HG02610 (cell line): ENCODE data around the gene HOXD11.

Experiments
- ATAC-seq: cut with Tn5 transposase; IDR thresholded peaks from one replicate; pipeline ENCODE4 v1.9.1; 2021; ENCODE audit warnings: mild to moderate bottlenecking, moderate library complexity; ENCODE audit not compliant: unreplicated experiment

Gene HOXD11

DNA sequence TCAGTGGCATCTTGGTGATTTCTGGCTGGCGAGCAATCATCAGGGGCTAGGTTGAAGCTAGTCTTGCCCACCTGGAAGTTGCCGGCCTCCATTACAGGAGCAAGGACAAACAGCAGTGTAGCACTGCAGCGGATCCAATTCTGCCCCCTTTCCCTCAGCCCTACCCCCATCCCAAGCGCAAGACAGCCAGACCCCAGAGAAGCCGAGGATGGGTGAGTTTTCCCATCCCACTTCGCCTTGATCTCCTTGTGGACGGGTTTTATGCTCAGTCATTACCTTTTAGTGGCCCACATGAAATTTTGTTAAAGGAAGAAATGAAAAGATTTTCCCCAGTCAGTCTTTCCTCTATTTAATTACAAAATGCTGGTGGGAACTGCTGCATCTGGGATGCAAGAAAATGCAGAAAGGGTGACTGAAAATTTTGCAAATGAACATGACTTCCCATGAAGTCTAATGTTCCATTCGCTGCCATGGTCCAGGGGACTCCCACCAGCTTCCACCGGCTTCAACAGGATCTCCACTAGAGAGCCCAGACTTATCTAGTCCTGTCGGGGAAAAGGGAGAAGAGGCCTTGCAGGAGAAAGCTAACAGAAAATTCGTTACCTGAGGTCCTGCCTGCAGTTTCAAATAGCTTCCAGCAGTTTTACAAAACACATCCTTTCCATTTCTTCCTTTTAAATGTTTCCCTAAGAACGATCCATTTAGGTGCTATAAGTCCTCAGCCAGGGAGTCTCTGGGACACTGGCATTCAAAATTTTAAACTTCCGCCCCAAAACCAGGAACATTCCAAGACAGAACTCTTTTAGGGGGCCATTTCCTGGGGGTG, 13.5 kb downstream of the HOXD11 start:
- ATAC-seq, result no peak

DNA sequence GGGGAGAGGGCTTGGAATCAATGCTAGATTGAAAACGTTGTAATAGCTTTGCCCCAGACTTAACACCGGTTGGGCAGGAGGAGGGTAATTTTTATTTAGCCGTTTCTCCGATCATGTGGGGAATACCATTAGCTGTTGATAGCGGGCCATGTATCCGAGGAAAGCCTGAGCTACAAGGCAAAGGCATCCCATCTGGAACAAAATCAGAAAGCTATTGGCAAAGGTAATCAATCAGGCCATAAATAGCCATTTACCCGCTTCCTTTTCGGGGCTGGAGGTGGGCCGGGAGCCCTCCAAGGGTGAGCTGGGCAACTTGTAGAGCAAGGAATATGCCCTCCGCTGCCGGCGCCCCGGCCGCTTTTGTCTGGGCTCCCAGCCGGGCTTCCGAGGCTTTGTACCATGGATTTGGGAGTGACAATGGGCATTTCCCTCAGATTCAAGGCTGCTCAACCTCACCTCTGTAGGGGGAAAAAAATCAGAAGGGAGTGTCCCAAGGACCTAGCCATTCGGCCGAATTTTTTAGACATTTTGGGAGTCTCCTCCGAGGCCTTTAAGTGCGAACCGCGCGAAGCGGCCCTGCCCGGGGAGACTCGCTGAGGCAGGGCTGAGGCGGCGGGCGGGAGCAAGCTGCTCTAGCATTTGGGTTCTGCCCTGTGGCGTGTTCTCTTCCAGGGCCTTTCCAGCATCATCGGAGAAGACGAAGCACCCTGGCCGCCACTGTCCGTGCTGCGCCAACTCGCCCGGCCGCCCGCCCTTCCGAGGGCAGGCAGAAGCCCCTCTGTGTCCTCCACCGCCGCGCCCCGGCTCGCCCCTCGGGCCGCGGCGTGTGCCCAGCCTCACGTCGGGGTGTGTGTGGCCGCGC, 14.3 kb downstream of the HOXD11 start:
- no peak for ATAC-seq

DNA sequence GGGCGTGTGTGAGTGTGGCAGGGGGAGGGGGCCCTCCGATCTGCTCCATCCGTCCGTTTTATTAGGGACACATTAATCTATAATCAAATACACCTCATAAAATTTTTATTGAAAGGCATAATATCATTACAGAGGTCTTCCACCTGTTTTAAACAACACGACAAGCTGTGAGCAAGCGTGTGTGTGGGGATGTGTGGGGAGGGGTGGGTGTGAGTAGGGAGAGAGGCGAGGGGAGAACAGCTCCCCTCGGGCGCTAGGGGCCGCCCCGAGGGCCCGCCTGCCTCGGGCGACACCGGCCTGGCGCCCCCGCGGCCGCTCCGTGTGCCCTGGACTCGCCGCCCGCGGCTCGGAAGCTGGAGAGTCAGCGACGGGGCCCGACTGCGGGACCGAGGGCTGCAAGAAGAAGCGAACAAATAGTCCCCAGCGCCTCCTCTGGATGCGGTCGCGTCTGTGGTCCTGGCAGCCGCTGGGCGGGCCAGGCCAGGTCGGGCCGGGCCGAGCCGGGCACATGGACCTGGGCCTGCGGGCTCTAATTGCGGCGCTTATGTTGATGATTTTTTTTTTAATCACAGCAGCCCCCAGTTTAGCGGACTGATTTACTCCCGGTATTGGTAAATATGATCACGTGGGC, 15.1 kb downstream of the HOXD11 start:
- ATAC-seq, result no peak

DNA sequence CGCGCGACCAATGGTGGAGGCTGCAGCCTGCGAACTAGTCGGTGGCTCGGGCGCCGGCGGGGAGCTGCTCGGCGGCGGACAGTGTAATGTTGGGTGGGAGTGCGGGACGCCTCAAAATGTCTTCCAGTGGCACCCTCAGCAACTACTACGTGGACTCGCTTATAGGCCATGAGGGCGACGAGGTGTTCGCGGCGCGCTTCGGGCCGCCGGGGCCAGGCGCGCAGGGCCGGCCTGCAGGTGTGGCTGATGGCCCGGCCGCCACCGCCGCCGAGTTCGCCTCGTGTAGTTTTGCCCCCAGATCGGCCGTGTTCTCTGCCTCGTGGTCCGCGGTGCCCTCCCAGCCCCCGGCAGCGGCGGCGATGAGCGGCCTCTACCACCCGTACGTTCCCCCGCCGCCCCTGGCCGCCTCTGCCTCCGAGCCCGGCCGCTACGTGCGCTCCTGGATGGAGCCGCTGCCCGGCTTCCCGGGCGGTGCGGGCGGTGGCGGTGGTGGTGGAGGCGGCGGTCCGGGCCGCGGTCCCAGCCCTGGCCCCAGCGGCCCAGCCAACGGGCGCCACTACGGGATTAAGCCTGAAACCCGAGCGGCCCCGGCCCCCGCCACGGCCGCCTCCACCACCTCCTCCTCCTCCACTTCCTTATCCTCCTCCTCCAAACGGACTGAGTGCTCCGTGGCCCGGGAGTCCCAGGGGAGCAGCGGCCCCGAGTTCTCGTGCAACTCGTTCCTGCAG, 15.8 kb downstream of the HOXD11 start, which contains the start of gene HOXD9:
Gene HOXD9 (plus strand): TSS at position 37 of the 728 bp plus-strand sequence. CDS start 50 bp downstream, at position 87.
- no peak for ATAC-seq

DNA sequence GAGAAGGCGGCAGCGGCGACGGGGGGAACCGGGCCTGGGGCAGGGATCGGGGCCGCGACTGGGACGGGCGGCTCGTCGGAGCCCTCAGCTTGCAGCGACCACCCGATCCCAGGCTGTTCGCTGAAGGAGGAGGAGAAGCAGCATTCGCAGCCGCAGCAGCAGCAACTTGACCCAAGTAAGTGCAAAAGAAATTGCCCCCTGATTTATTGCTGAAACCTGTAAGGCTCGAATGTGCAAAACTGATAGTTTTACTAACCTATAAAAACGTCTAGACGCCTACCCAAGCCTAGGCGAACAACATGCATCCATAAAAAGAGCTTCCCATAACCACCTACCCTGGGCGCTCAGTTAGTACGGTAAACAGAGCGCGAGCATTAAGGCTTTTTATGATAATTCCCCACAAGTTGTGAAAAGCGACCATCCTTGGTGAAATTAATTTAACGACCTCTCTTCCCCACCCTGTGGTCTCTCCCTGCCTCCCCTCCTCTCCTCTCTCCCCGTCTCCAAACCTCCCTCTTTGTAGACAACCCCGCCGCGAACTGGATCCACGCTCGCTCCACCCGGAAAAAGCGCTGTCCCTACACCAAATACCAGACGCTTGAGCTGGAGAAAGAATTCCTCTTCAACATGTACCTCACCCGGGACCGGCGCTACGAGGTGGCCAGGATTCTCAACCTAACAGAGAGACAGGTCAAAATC, 16.5 kb downstream of the HOXD11 start:
- no peak for ATAC-seq

DNA sequence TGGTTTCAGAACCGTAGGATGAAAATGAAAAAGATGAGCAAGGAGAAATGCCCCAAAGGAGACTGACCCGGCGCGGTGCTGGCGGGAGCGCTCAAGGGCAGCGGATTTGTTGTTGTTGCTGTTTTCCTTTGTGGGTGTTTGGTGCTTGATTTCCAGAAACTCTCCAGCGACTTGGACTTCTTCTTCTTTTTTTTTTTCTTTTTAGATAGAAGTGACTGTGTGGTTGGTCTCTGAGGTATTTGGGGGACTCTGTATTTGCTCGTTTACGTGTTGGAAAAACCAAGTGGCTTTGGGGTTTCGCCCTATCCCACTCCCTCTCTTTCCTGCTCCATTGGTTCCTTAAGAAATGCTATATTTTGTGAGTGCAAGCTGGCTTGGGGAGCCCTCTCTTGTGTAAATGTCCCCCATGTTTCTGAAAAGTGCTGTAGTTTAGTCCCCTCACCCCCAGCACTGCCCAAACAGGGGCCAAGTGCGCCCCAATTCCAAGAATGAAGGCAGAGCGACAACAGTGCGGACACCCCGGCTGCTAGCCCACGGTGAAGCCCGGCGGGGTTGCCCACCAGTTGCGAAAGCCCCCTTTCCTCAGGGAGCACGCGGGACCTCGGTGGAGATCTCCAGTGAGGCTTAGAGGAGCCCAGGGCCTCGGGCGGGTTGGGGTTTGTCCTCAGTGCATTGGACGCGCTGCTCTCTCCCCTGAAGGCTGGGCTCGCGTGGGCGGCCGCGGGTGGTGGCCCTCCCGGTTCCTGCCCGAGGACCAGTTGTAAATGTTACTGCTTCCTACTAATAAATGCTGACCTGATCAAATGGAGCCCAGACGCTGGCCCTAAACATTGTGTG, 17.2 kb downstream of the HOXD11 start:
- ATAC-seq, result no peak

DNA sequence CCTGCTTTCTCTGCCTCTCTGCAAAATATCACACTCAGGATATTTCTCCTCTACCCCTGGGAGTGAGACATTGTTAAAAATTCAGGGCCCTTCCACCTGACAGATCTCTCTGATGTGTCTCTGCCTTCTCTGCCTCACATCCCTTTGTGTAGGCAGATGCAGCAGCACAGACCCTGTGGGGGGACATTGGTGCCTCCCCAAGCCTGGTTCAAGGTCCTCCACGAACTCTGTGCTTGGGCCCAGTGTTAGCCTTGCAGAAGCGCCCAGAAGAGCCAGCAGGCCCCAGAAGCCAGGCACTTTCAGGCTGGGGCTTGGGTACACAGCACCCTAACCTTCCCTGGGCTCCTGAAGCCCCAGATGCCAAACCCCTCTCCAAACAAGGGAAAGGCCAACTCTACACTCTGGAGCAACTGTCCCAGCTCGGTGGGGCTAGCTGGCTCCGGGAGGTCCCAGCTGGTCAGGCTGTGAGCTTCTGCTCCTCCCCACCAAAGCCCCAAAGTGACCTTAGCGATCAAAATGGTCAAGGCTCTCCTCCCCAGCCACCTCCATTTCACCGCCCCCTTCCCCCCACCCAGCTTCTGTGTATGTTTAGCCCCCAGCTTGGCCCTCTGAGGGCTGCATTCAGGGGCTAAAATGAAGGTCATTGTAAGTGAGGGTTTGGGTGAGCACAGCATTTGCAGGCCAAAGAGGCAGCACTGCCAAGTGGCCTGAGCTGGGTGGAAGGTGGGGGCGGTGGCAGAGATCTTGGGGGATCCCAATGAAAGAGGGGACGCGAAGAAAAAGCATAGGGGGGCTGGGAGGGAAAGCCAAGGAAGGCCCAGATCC, 18.1 kb downstream of the HOXD11 start:
- no peak for ATAC-seq

DNA sequence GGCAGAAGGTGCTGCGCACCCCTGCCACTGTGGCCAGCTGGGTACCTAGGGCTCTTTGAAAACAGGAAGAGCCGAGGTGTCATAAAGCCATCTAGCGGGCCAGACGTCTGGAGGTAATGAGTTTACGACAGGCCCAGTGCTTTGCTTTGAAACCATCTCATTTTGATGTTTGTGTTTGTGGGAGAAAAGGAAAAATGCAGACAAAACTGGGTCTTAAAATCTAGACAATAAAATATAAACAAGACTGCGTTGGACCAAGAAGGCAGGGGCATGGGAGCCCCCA, 18.6 kb downstream of the HOXD11 start:
- ATAC-seq, result no peak

DNA sequence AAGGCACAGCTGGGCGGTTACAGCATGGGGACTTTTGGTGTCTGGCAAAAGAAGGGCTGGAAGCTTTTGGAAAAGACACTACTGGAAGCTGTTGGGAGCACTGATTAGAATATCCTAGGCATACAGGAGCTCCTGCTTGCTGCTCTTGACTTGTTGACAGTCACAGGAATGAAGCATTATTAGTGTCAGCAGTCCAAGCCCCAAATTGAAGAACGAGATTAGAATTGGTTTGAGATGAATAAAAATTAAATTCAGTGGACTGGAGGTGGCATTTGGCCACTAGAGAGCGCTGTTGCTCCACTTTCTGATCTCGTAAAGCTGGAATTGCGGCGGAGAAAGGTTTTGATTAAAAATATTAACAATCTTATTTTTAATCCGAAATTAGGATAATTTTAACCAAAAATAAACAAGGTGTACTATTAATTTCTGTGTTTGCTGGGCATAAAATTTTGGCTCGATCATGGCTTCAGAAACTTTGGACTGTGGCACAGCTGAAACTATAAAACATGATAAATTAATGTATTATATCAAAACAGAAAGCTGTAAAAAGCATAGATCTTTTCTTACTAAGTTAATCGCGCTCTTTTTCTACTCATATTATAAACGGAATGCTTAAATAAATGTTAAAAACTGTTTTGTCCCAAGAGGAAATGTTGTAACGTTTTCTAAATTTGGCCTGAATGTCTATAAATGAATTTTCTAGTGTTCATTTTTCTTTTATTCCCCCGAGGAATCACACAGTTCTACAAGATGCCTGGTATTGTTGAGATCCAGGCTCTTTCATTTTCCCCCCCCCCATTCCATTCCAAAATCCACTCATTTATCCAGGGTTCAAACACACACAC, 20.1 kb downstream of the HOXD11 start:
- ATAC-seq, result no peak

DNA sequence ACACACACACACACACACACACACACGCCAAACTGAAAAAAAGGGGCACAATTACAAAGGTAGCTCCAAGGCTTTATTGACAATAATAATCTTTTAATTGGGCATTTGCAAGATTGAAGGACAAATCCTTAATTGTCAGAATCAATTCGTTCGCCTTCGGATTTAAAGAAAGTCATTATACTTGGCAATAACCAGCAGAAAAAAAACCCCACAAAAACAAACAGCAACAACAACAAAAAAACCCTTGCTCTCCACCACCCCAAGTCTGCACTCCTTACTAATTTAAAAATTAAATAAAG, 20.6 kb downstream of the HOXD11 start:
- no peak for ATAC-seq

DNA sequence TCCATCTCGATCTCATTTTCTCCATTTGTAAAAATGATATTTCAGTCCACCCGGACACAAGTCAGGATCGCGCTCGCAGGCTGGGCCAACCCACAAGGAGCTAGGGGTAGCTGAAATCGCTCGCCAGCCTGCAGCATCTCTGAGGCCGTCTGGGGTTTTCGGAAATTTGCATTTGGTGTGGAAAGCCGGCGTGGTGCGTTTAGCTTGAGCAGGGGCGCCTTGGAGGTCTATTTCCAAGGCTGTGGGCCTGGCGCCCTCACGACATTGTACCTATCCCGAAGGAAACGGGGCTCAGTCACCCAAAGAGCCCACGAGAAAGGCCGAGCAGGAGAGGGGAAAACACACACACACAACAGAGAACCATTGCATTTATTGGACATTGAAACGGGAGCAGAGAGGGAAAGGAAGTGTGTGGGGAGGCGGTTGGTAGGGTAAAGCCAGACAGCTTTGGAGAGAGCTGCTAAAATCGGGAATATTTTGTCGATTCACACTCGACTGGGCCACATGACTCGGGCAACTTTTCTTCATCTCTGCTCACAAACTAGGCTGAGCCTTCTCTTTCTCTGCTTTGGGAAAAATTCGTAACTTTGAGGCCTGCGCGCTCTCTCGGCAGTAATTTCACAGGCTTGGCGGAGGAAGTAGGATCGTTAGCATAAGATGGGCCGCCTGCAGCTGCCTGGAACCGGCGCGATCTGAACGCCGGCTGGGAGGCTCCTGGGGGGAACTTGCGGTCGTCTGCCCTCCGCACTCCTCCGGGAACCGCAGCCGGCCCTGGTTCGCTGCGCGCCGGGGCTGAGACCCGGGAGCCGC, 21.3 kb downstream of the HOXD11 start:
- no peak for ATAC-seq

DNA sequence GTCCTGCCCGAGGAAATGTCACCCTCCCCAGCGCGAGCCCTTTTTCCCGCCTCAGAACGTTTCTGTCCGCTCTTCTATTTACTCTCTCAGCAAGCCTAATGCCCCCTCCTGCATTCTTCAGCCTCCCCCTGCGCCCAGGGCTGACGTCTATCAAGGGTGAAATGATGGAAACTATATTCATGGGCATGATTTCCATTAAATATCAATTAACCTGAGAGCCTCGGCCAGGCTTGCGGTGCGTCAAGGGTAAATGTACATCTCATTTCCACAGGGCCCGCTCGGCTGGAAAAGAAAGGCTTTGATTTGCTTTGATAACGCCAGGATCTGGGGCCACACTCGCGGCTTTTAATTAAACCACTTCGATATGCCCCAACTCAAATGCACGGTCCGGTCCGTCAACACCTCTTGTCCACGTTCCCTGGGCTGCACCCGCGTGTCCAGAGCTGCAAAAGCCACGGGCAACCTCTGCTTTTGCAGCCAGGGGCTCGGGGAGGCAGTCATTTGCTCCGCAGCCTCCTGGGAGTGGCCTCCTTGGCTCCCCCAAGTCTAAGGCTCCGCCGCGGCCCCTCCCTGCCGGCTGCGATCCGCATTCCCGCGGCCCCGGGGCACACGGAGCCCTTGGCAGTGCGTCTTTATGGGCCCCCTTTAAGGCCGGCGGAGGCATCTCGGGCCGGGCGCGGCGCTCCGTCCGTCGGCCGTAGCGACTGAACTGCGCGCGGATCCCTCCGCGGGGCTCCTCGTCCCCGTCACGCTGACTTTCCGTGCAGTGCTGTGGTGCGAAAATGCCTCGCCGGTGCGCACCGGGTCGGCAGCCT, 22.1 kb downstream of the HOXD11 start, which contains the start of gene HOXD8:
Gene HOXD8 (plus strand): TSS at position 724 of the 815 bp plus-strand sequence. CDS start 662 bp downstream, outside the sequence.
- ATAC-seq, result no peak

DNA sequence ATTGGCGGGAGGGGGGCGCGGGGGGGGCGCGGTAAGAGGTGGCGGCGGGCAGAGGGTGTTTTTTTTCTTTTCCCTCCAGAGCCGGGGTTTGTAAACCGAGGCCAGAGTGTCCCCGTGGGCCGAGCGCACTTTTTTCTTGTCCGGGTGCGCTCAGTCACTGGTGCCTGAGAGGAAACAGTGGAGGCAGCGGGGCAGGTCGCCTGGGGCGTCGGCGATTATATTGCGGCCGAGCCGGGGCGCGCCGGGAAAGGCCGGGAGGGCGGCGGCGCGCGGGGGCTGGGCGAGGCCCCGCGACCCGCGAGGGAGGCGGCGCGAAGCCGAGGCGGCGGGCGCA, 22.7 kb downstream of the HOXD11 start:
- no peak for ATAC-seq

DNA sequence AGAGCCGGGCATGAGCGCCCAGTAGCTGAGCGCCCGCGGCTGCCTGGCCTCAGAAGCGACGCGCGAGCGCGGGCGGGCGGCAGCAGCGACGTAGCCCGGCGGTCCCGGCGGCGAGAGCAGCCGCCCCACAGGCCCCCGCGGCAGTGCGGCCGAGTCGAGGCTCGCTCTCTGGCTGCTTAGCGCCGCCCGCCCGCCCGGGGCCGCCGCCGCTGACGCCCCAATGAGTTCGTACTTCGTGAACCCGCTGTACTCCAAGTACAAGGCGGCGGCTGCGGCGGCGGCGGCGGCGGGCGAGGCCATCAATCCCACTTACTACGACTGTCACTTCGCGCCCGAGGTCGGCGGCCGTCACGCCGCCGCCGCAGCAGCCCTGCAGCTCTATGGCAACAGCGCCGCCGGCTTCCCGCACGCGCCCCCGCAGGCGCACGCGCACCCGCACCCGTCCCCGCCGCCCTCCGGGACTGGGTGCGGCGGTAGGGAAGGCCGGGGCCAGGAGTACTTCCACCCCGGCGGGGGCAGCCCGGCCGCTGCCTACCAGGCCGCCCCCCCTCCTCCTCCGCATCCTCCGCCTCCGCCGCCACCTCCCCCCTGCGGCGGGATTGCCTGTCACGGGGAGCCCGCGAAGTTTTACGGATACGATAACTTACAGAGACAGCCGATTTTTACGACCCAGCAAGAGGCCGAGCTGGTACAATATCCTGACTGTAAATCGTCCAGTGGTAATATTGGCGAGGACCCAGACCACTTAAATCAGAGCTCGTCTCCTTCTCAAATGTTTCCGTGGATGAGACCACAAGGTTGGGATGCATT, 23.3 kb downstream of the HOXD11 start:
- ATAC-seq, result no peak
